ENCODE results near the gene SIRT2. TPM values are rescaled to one million over a fixed set of nuclear protein-coding genes. Genes with fewer than 3 reads are reported as not detected.

The SIRT2 gene
- total RNA-seq, 1 donor from 2014 or later, result 91.3 TPM

GRCh38 chr19:38905620-38906019 is 6.2 kb upstream of the SIRT2 start:
- Mint-ChIP-seq H3K36me3 (ENCODE audit: unreplicated experiment) (peaks cover 8% of the 10 kb centered on the region), H3K4me1 (ENCODE audit: low read depth, unreplicated experiment) (peaks cover 3% of the 10 kb centered on the region), H3K9me3 (ENCODE audit: unreplicated experiment) (peaks cover 10% of the 10 kb centered on the region), H3K27me3 (ENCODE audit: unreplicated experiment) (peaks cover 4% of the 10 kb centered on the region), H3K27ac (ENCODE audit: unreplicated experiment) (no peak overlapping the region), H3K4me3 (ENCODE audit: unreplicated experiment) (no peak overlapping the region)
- DNase-seq, result no peak
- TF ChIP-seq CTCF (IDR thresholded peaks at IDR 0.05; ENCODE audit: partially characterized antibody, unreplicated experiment), result no peak

- no peak for DNase-seq
- H3K9me3 Mint-ChIP-seq (ENCODE audit: unreplicated experiment), result peaks cover 12% of the 10 kb centered on the region
- H3K27me3 Mint-ChIP-seq (ENCODE audit: unreplicated experiment), result peaks cover 4% of the 10 kb centered on the region
- peaks cover 5% of the 10 kb centered on the region for H3K4me1 Mint-ChIP-seq (ENCODE audit: low read depth, unreplicated experiment)
- H3K4me3 Mint-ChIP-seq (ENCODE audit: unreplicated experiment), result no peak overlapping the region
- H3K36me3 Mint-ChIP-seq (ENCODE audit: unreplicated experiment), result peaks cover 5% of the 10 kb centered on the region
- H3K27ac Mint-ChIP-seq (ENCODE audit: unreplicated experiment), result peak overlapping the region; percentile 13
- no peak for TF ChIP-seq CTCF (IDR thresholded peaks at IDR 0.05; ENCODE audit: partially characterized antibody, unreplicated experiment)
These were observed 5.4 kb upstream of the SIRT2 start for GRCh38 chr19:38904581-38905539.

- H3K4me3 Mint-ChIP-seq (ENCODE audit: unreplicated experiment), result peak overlapping the region; percentile 42
These were observed 2.3 kb upstream of the SIRT2 start for GRCh38 chr19:38901683-38902082.

GRCh38 chr19:38900743-38901190 is 1.3 kb upstream of the SIRT2 start:
- H3K36me3 Mint-ChIP-seq (ENCODE audit: unreplicated experiment), result no peaks in the 10 kb centered on the region
- peaks cover 8% of the 10 kb centered on the region for H3K27me3 Mint-ChIP-seq (ENCODE audit: unreplicated experiment)
- no peak for TF ChIP-seq CTCF (IDR thresholded peaks at IDR 0.05; ENCODE audit: partially characterized antibody, unreplicated experiment)
- peak overlapping the region; percentile 92 for H3K4me3 Mint-ChIP-seq (ENCODE audit: unreplicated experiment)
- peaks cover 11% of the 10 kb centered on the region for H3K9me3 Mint-ChIP-seq (ENCODE audit: unreplicated experiment)
- peak overlapping the region; percentile 60 for H3K27ac Mint-ChIP-seq (ENCODE audit: unreplicated experiment)
- peaks cover 17% of the 10 kb centered on the region for H3K4me1 Mint-ChIP-seq (ENCODE audit: low read depth, unreplicated experiment)
- DNase-seq, result no peak

More at GRCh38 chr19:38901683-38902082, 2.3 kb upstream of the SIRT2 start:
- H3K4me1 Mint-ChIP-seq (ENCODE audit: low read depth, unreplicated experiment), result peaks cover 17% of the 10 kb centered on the region
- peaks cover 8% of the 10 kb centered on the region for H3K27me3 Mint-ChIP-seq (ENCODE audit: unreplicated experiment)
- peak overlapping the region; percentile 70 for H3K27ac Mint-ChIP-seq (ENCODE audit: unreplicated experiment)
- DNase-seq, result no peak
- peaks cover 10% of the 10 kb centered on the region for H3K9me3 Mint-ChIP-seq (ENCODE audit: unreplicated experiment)
- no peak for TF ChIP-seq CTCF (IDR thresholded peaks at IDR 0.05; ENCODE audit: partially characterized antibody, unreplicated experiment)
- H3K36me3 Mint-ChIP-seq (ENCODE audit: unreplicated experiment), result no peaks in the 10 kb centered on the region

- DNase-seq, result no peak
- H3K27ac Mint-ChIP-seq (ENCODE audit: unreplicated experiment), result peak overlapping the region; percentile 34
These were observed 798 bp upstream of the SIRT2 start for GRCh38 chr19:38900202-38900629.

More at GRCh38 chr19:38900202-38900629, 798 bp upstream of the SIRT2 start:
- no peak for TF ChIP-seq CTCF (IDR thresholded peaks at IDR 0.05; ENCODE audit: partially characterized antibody, unreplicated experiment)
- Mint-ChIP-seq H3K27me3 (ENCODE audit: unreplicated experiment) (peaks cover 8% of the 10 kb centered on the region), H3K4me3 (ENCODE audit: unreplicated experiment) (peak overlapping the region; percentile 92), H3K36me3 (ENCODE audit: unreplicated experiment) (no peaks in the 10 kb centered on the region), H3K4me1 (ENCODE audit: low read depth, unreplicated experiment) (peaks cover 17% of the 10 kb centered on the region), H3K9me3 (ENCODE audit: unreplicated experiment) (peaks cover 11% of the 10 kb centered on the region)

Data from glutamatergic neuron (in vitro differentiated cells).